Fibroblast of the conjunctiva (primary cell): Measurements from ENCODE around the gene RAB6B.

ENCODE experiments used
- DNase-seq: peaks from one replicate; pipeline ENCODE4 v3.0.0-alpha.2; 2010; ENCODE audit warnings: low read depth

The RAB6B gene

GRCh38 chr3:133836497-133837158, 59.1 kb downstream of the RAB6B start:
- DNase-seq = no peak

GRCh38 chr3:133835961-133836360, 59.7 kb downstream of the RAB6B start:
- no peak for DNase-seq

DNA sequence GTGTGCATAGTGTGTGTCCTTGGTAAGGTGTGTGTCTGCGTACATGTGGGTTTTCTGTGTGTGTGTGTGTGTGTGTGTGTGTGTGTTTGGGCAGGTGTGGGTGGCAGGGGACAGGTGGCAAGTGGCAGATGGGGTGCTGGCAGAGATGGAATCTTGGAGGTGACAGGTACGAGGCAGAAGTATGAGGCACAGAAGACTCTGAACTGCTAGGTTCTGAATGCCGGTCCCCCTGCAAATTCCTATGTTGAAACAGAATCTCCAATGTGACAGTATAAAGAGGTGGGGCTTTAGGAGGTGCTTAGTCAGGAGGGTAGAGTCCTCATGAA, 60.3 kb downstream of the RAB6B start:
- DNase-seq = no peak

DNA sequence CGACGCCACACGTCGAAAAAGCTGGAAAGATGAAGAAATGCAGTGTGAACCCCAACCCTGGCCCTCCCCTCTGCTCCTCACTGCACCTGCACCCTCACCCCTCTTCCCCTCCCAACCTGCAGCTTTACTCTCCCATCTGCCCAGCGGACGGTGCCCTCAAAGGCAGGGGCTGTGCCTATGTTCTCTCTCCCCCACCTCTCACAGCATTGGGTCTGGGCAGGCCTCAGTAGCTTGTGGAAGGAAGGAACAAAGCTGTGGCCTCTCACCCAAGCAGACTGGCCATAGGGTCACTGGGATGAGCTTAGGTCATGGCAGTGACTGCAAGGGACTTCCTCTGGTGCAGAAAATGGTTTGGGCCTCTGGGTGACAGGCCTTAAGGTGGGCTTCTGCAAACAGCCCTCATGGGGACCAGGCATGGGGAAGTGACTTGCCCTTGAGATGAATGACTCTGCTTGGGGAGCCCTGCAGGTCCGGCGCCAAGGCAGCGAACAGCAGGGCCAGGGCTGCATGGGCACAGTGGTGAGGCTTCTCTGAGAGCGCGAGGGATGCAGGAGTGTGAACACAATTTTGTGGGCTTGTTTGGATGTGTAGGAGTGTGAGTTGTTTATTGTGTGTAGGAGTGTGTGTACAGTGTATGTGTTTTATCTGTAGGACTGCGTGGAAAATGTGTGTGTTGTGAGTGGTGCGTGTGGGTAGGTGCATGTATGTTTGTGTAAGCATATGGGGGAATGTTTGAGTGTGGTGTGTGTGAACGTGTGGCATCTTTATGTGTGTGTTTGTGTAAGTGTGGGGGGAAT, 60.9 kb downstream of the RAB6B start:
- DNase-seq = no peak

GRCh38 chr3:133833880-133834620, 61.6 kb downstream of the RAB6B start:
- DNase-seq = no peak

GRCh38 chr3:133833267-133833666, 62.4 kb downstream of the RAB6B start:
- DNase-seq = no peak

GRCh38 chr3:133832802-133833144, 62.9 kb downstream of the RAB6B start:
- DNase-seq = no peak

DNA sequence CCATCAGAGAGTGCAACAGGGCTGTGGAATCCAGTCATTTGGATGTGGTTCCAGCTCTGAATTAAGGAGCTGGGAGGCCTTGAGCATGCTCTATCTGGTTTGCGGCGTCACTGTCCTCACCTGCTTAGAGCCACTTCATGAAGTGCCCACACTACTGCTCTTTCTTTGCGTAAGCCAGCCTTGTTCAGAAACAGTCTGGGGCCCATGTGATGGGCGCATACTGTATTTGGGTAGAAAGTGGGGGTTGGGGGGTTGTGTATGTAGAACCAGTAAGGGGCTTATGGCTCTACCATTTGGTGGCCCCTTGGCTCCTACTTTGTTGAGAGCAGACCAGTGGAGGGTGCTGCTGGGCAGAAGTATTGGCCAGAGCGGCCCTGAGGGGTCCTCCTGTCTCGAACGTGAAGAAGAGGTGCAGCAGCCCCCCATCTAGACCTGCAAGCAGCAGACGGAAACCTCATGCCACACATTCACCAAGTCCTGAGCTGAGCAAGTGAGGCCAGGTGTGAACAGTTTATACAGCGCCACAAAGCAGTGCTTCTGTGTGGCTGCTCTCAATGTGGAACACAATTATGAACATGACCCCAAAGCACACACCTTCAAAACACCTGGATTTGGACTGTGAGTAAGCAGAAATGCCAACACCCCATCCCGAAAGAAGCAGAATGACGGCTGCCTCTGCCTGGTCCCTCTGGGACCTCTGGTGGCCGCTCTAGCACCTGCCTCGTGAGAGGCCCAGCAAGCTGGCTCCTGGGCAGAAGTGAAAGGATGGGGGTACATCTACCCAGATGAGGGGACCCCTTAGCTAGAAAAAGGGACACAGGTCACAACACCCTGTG, 63.5 kb downstream of the RAB6B start:
- DNase-seq = no peak

GRCh38 chr3:133830071-133830470, 65.6 kb downstream of the RAB6B start:
- DNase-seq = no peak

DNA sequence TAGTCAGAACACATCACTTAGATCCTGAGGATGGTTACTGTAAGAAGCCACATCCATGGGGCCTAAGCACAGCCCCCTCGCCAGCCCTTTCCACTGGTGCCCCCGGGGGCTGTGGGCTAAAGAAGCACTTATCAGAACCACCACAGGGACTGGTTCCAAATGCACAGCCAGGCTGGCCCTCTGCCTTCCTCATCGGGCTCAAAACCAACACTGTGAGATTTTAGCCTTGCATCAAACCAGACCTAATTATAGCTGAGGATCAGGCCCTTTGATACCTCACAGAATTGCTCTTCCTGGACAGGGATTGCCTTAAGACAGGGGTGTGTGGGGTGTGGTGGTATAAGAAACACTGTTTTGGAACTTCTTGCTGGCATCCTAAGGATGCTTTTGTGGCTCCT, 66.4 kb downstream of the RAB6B start:
- no peak for DNase-seq

- DNase-seq = no peak
Measured at GRCh38 chr3:133828576-133829309, 66.9 kb downstream of the RAB6B start.

DNA sequence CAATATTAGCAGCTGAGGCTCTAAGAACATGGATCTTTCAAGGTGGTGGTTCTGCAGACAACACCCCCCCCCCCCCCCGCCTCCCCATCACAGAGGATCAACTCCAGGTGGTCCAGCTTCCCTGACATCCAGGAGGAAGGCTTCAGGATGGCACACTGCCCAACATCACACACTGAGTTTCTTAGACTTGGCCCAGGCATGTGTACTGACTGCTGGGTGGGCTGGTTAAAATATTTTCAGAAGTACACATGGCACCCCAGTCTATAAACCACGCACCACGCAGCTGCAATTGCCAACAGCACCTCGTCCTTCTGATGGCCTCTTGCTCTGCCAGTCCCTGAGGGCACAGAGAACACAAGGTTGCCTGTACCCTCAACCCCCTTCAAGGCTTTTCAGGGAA, 68.0 kb downstream of the RAB6B start:
- no peak for DNase-seq

DNA sequence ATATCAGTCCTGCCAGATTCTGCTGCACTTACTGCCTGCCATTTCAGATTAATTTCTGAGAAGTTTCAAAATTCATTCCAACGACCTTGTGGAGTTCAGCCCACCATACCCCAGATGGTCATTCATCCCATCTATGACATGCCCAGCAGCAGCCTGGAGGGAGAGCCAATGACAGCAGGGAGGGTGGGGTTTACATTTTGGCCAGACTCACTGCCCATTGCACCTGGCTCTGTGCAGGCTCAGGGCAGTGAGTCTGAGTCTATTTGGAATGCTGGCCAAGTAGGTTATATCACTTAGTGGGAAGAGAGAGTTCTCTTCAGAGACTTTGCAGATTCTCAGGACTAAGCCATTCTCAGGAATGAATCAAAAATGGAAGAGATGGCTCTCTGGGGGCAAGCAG, 68.5 kb downstream of the RAB6B start:
- DNase-seq = no peak

DNA sequence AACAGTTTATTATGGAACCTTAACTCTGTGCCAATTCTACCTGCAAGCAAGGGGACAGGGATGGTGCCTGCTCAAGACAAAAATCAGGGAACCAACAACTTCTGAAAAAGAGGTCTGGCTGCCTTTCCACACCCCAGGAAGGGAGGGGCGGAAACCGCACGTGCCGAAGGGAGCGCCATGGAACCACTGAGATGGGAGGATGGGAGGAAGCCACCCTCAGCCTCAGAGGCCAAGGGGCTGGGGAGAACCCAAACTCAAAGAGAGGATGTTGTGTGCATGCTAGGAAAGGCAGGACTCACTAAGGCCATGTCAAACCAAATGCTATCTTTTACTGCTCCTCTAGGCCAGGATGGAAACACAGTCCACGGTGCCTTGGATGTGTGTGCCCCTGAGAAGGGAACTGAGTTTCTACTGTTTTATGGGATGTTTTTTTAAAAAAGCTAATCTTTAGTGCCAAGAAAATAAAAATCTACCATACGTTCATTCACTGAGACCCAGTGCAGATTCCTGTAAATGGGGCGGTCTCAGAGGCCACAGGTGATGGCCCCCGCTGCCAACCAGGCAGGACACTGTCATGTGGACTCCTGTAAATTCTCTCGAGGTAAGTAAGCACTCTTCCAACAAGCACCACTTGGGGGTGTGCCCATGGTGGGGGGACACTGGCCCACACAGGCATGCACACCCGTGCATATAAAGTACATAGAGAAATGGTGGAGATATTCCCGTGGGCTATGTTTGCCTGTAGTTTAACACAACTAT, 69.5 kb downstream of the RAB6B start:
- no peak for DNase-seq

DNA sequence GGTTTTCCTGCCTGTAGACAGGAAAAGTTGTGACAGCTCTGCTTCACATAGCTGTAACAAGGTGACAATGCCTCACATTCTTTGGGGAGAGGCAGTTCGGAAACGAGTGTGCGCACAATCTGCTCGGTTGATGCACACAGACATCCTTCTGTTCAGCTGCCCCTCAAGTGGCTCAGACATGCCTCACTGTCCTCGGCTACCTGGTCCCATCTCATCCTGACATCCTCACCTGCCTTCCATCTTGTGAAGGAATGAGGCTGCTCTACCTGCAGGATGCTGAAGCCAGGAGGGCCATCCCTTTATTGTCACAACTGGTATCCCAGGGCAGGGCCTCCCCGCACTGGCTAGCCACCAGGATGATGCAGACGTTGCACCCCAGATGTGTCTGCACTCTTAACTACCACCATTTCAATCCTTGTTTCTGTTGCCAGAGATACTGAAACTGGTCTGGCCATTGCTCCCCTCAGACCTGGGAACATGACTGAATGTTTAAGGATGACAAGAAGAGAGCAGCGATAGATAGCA, 70.7 kb downstream of the RAB6B start:
- no peak for DNase-seq

GRCh38 chr3:133821767-133822638, 73.7 kb downstream of the RAB6B start:
- DNase-seq = peak; percentile 58

DNA sequence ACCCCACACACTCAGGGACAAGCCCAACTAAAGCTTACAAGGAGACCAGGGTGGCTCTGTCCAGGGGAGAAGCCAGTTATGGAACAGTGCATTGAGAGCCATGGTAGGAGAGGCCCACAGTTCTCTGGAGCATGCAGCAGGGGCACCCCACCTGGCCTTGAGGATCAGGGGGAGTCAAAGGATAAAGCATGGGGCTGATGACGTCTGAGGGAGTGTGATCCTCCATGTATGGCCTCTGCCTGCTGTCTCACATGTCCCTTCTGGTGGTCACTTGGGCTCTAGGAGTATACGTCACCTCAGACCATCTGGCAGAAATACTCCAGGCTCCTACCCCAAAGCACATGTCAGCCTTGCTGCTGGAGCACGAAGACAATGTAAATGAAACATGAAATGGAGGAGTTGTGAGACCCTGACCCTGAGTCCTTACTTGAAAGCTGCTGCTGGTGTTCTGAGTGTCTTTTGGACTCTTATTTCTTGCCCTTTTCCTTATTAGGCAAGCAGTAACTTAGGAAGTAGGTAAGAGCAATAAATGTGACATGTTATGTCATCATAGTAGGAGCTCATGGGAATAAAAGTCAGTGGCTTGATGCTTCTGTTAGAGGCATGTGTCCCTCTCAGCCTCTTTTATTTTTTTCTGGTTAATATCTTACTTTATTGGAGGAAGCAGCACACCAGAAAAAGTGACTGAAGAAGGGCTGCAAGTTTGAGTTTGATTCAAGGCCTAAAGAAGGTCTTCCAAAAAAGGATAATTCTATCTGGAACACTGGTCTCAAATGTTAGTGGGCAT, 74.6 kb downstream of the RAB6B start:
- no peak for DNase-seq

DNA sequence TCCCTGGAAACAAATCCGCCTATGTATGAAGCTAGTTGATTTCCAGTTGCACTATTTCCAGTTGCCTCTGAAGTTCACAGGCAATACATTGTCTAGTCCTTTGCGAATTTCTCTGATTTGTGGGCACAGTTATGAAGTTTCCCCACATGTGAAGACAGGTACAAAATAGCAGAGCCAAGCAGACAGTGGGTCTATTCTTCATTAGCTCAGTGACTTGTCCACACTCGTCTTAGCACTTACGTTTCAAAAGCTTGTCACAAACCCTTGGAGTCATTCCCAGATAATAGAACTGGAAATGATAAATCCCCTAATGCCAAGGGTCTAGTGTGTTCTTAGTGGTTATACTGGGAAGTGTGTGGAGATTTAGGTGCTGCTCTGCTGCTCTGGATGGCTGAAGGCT, 75.6 kb downstream of the RAB6B start:
- no peak for DNase-seq

DNA sequence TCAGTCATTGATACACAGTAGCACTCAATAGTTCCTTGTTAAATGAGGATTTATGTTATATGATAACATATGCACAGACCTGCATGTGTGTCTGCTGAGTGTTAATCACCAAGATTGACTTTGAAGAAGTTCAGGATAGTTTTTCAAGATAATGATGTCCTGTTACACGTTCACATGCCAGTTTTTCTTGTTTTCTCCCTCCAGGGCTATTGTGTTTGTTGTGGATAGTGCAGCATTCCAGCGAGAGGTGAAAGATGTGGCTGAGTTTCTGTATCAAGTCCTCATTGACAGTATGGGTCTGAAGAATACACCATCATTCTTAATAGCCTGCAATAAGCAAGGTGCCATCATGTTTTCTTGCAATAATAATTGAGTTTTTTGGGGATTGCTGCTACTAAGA, 80.3 kb downstream of the RAB6B start:
- no peak for DNase-seq
